Effector memory CD4-positive, alpha-beta T cell (primary cell): ENCODE results near the gene IGSF21.

Experiments
- DNase-seq, 3 donors: peaks; one replicate each; pipeline ENCODE4 v3.0.0-alpha.2; 2020
- H3K27ac ChIP-seq: 2 replicates; pipeline ENCODE4 v1.7.0; 2013; ENCODE audit warnings: mild to moderate bottlenecking, low read length, moderate library complexity; ENCODE audit not compliant: insufficient read depth, poor library complexity, severe bottlenecking
- H3K27me3 ChIP-seq: replicated peaks from 2 replicates; pipeline ENCODE4 v1.7.0; 2013; ENCODE audit warnings: mild to moderate bottlenecking, low read length; ENCODE audit not compliant: insufficient read depth, control insufficient read depth, poor library complexity, severe bottlenecking
- H3K36me3 ChIP-seq: 2 replicates; pipeline ENCODE4 v1.7.0; 2013; ENCODE audit warnings: mild to moderate bottlenecking, low read length, moderate library complexity; ENCODE audit not compliant: control insufficient read depth, insufficient read depth
- H3K4me1 ChIP-seq: 2 replicates; pipeline ENCODE4 v1.7.0; 2013; ENCODE audit warnings: low read length, mild to moderate bottlenecking; ENCODE audit not compliant: control insufficient read depth, insufficient read depth, poor library complexity, severe bottlenecking
- H3K4me3 ChIP-seq: 2 replicates; pipeline ENCODE4 v1.7.0; 2013; ENCODE audit warnings: low read length, low read depth, mild to moderate bottlenecking; ENCODE audit not compliant: insufficient read depth, poor library complexity, severe bottlenecking
- H3K9me3 ChIP-seq: 2 replicates; pipeline ENCODE4 v1.7.0; 2013; ENCODE audit warnings: mild to moderate bottlenecking, low read length, moderate library complexity; ENCODE audit not compliant: control insufficient read depth

Gene IGSF21

GRCh38 chr1:18373882-18374493, 266.4 kb downstream of the IGSF21 start:
- Histone ChIP-seq H3K9me3 (no peaks in the 10 kb centered on the region), H3K36me3 (no peaks in the 10 kb centered on the region), H3K27me3 (no peaks in the 10 kb centered on the region), H3K4me3 (no peak overlapping the region), H3K27ac (no peak overlapping the region), H3K4me1 (no peaks in the 10 kb centered on the region)
- no peak for DNase-seq

- Histone ChIP-seq H3K27me3 (no peaks in the 10 kb centered on the region), H3K36me3 (no peaks in the 10 kb centered on the region), H3K4me3 (no peak overlapping the region), H3K9me3 (peaks cover 4% of the 10 kb centered on the region), H3K4me1 (no peaks in the 10 kb centered on the region), H3K27ac (no peak overlapping the region)
- DNase-seq, result no peak
Measured at GRCh38 chr1:18376661-18377060, 269.1 kb downstream of the IGSF21 start.

- H3K4me3 ChIP-seq, result no peak overlapping the region
- H3K36me3 ChIP-seq, result no peaks in the 10 kb centered on the region
- H3K4me1 ChIP-seq, result no peaks in the 10 kb centered on the region
- H3K27me3 ChIP-seq, result no peaks in the 10 kb centered on the region
- peaks cover 4% of the 10 kb centered on the region for H3K9me3 ChIP-seq
- DNase-seq, result no peak
- no peak overlapping the region for H3K27ac ChIP-seq
Measured at GRCh38 chr1:18380288-18380687, 272.7 kb downstream of the IGSF21 start.

- H3K27me3 ChIP-seq, result no peaks in the 10 kb centered on the region
- H3K4me1 ChIP-seq, result no peaks in the 10 kb centered on the region
- no peak for DNase-seq
Measured at GRCh38 chr1:18384059-18384458, 276.5 kb downstream of the IGSF21 start.

GRCh38 chr1:18384471-18384870, 276.9 kb downstream of the IGSF21 start:
- H3K36me3 ChIP-seq, result no peaks in the 10 kb centered on the region
- no peak for DNase-seq
- peaks cover 4% of the 10 kb centered on the region for H3K9me3 ChIP-seq
- H3K4me3 ChIP-seq, result no peak overlapping the region
- no peak overlapping the region for H3K27ac ChIP-seq
- no peaks in the 10 kb centered on the region for H3K27me3 ChIP-seq
- H3K4me1 ChIP-seq, result no peaks in the 10 kb centered on the region

More at GRCh38 chr1:18384059-18384458, 276.5 kb downstream of the IGSF21 start:
- Histone ChIP-seq H3K36me3 (no peaks in the 10 kb centered on the region), H3K4me3 (no peak overlapping the region), H3K9me3 (peaks cover 4% of the 10 kb centered on the region), H3K27ac (no peak overlapping the region)

GRCh38 chr1:18385239-18385790, 277.7 kb downstream of the IGSF21 start:
- Histone ChIP-seq H3K36me3 (no peaks in the 10 kb centered on the region), H3K4me1 (no peaks in the 10 kb centered on the region), H3K9me3 (no peaks in the 10 kb centered on the region), H3K27me3 (no peaks in the 10 kb centered on the region), H3K4me3 (no peak overlapping the region), H3K27ac (no peak overlapping the region)
- no peak for DNase-seq

- no peak for DNase-seq
- Histone ChIP-seq H3K4me1 (no peaks in the 10 kb centered on the region), H3K36me3 (no peaks in the 10 kb centered on the region), H3K27ac (no peak overlapping the region), H3K27me3 (no peaks in the 10 kb centered on the region), H3K9me3 (no peaks in the 10 kb centered on the region), H3K4me3 (no peak overlapping the region)
Measured at GRCh38 chr1:18386591-18386990, 279.0 kb downstream of the IGSF21 start.

GRCh38 chr1:18387307-18387706, 279.7 kb downstream of the IGSF21 start:
- no peak for DNase-seq
- no peaks in the 10 kb centered on the region for H3K9me3 ChIP-seq
- no peaks in the 10 kb centered on the region for H3K27me3 ChIP-seq
- H3K27ac ChIP-seq, result no peak overlapping the region
- H3K4me3 ChIP-seq, result no peak overlapping the region
- H3K36me3 ChIP-seq, result no peaks in the 10 kb centered on the region
- no peaks in the 10 kb centered on the region for H3K4me1 ChIP-seq

- no peaks in the 10 kb centered on the region for H3K9me3 ChIP-seq
- H3K36me3 ChIP-seq, result no peaks in the 10 kb centered on the region
- no peak for DNase-seq
- H3K27me3 ChIP-seq, result no peaks in the 10 kb centered on the region
- no peak overlapping the region for H3K27ac ChIP-seq
- H3K4me1 ChIP-seq, result no peaks in the 10 kb centered on the region
- H3K4me3 ChIP-seq, result no peak overlapping the region
Measured at GRCh38 chr1:18390953-18391352, 283.4 kb downstream of the IGSF21 start.

- H3K36me3 ChIP-seq, result no peaks in the 10 kb centered on the region
- H3K27ac ChIP-seq, result no peak overlapping the region
- no peaks in the 10 kb centered on the region for H3K9me3 ChIP-seq
- no peaks in the 10 kb centered on the region for H3K27me3 ChIP-seq
- DNase-seq, result no peak
- no peak overlapping the region for H3K4me3 ChIP-seq
- H3K4me1 ChIP-seq, result no peaks in the 10 kb centered on the region
Measured at GRCh38 chr1:18394563-18395156, 287.1 kb downstream of the IGSF21 start.
